ENCODE measurements around the gene DCUN1D4. TPM values are rescaled to one million over a fixed set of nuclear protein-coding genes. Genes with fewer than 3 reads are reported as not detected.

The DCUN1D4 gene
- polyA plus RNA-seq, 1 donor from 2014 or later: 130 TPM

- H3K9me2 ChIP-seq (ENCODE audit: insufficient read depth, low read length): no peaks in the 10 kb centered on the region
- no peak overlapping the region for H3K9ac ChIP-seq (ENCODE audit: low read length)
- H3K27me3 ChIP-seq (ENCODE audit: insufficient read depth, low read depth, low read length): no peaks in the 10 kb centered on the region
- TF ChIP-seq POLR2AphosphoS5 (IDR thresholded peaks at IDR 0.05) (no peak), REST (IDR thresholded peaks at IDR 0.05; ENCODE audit: borderline replicate concordance) (no peak), SMC3 (conservative IDR thresholded peaks at IDR 0.05; ENCODE audit: poor library complexity) (no peak), CTCF (IDR thresholded peaks at IDR 0.05; ENCODE audit: poor library complexity, severe bottlenecking) (no peak), EP300 (conservative IDR thresholded peaks at IDR 0.05; ENCODE audit: poor library complexity, severe bottlenecking) (no peak), MXI1 (conservative IDR thresholded peaks at IDR 0.05; ENCODE audit: poor library complexity, severe bottlenecking) (no peak), RAD21 (conservative IDR thresholded peaks at IDR 0.05) (no peak), EZH2 (IDR thresholded peaks at IDR 0.05; ENCODE audit: borderline replicate concordance, insufficient read depth, low read length, poor library complexity, severe bottlenecking) (no peak), TAF1 (IDR thresholded peaks at IDR 0.05; ENCODE audit: low read depth) (no peak)
- no peaks in the 10 kb centered on the region for H4K20me1 ChIP-seq (ENCODE audit: insufficient read depth)
- H3F3A ChIP-seq (ENCODE audit: insufficient read depth, low read length, poor library complexity, severe bottlenecking): no peaks in the 10 kb centered on the region
- H3K4me3 ChIP-seq (ENCODE audit: low read length): no peak overlapping the region
- H3K79me2 ChIP-seq (replicated peaks; ENCODE audit: insufficient read depth, low read length): no peaks in the 10 kb centered on the region
- no peak overlapping the region for H3K27ac ChIP-seq (ENCODE audit: low read length)
- no peak overlapping the region for H3K4me2 ChIP-seq (ENCODE audit: low read length)
- H2AFZ ChIP-seq (ENCODE audit: low read depth, low read length): no peak overlapping the region
- no peaks in the 10 kb centered on the region for H3K9me3 ChIP-seq (ENCODE audit: low read length)
- H3K36me3 ChIP-seq (ENCODE audit: insufficient read depth, low read length): no peaks in the 10 kb centered on the region
Observed at GRCh38 chr4:51901363-51901762, 58.4 kb downstream of the DCUN1D4 start.

GRCh38 chr4:51906167-51906958 is 63.4 kb downstream of the DCUN1D4 start:
- Histone ChIP-seq H3K9ac (ENCODE audit: low read length) (no peak overlapping the region), H3K79me2 (replicated peaks; ENCODE audit: insufficient read depth, low read length) (peaks cover 4% of the 10 kb centered on the region), H3K27me3 (ENCODE audit: insufficient read depth, low read depth, low read length) (no peaks in the 10 kb centered on the region), H2AFZ (ENCODE audit: low read depth, low read length) (no peak overlapping the region), H3K4me3 (ENCODE audit: low read length) (no peak overlapping the region), H4K20me1 (ENCODE audit: insufficient read depth) (no peaks in the 10 kb centered on the region), H3K27ac (ENCODE audit: low read length) (no peak overlapping the region), H3F3A (ENCODE audit: insufficient read depth, low read length, poor library complexity, severe bottlenecking) (no peaks in the 10 kb centered on the region), H3K36me3 (ENCODE audit: insufficient read depth, low read length) (no peaks in the 10 kb centered on the region), H3K9me2 (ENCODE audit: insufficient read depth, low read length) (no peaks in the 10 kb centered on the region), H3K4me2 (ENCODE audit: low read length) (no peak overlapping the region), H3K9me3 (ENCODE audit: low read length) (no peaks in the 10 kb centered on the region)
- TF ChIP-seq RAD21 (conservative IDR thresholded peaks at IDR 0.05): no peak
- TF ChIP-seq SMC3 (conservative IDR thresholded peaks at IDR 0.05; ENCODE audit: poor library complexity): no peak
- TF ChIP-seq EP300 (conservative IDR thresholded peaks at IDR 0.05; ENCODE audit: poor library complexity, severe bottlenecking): no peak

All from neural cell (in vitro differentiated cells).